Neural cell (in vitro differentiated cells): Measurements from ENCODE around the gene YBX2. TPM values are rescaled to one million over a fixed set of nuclear protein-coding genes. Genes with fewer than 3 reads are reported as not detected.

Experiments
- H2AFZ ChIP-seq: fragments of 200-600, 300-800 bp; sonication (generic), shearing (Covaris generic); 2 replicates; pipeline ENCODE4 v1.6.0; 2014; ENCODE audit warnings: low read depth, mild to moderate bottlenecking, antibody characterized with exemption, low read length, moderate library complexity
- H3F3A ChIP-seq: fragments of 200-600 bp; shearing (Covaris generic); 2 replicates; pipeline ENCODE4 v1.6.1; 2016; ENCODE audit warnings: mild to moderate bottlenecking, moderate library complexity, mixed read lengths, antibody characterized with exemption, low read length; ENCODE audit not compliant: insufficient read depth, poor library complexity, severe bottlenecking
- H3K27ac ChIP-seq: fragments of 200-600, 300-800 bp; sonication (generic), shearing (Covaris generic); 2 replicates; pipeline ENCODE4 v1.5.1; 2014; ENCODE audit warnings: mild to moderate bottlenecking, low read length, moderate library complexity
- H3K27me3 ChIP-seq: fragments of 300-800, 200-600 bp; sonication (generic), shearing (Covaris generic); 2 replicates; pipeline ENCODE4 v1.6.0; 2014; ENCODE audit warnings: mild to moderate bottlenecking, low read depth, low read length, moderate library complexity; ENCODE audit not compliant: insufficient read depth
- H3K36me3 ChIP-seq: fragments of 300-800, 200-600 bp; sonication (generic), shearing (Covaris generic); 2 replicates; pipeline ENCODE4 v1.5.1; 2014; ENCODE audit warnings: mild to moderate bottlenecking, antibody characterized with exemption, low read length, moderate library complexity; ENCODE audit not compliant: insufficient read depth
- H3K4me2 ChIP-seq: fragments of 300-800, 200-600 bp; sonication (generic), shearing (Covaris generic); 2 replicates; pipeline ENCODE4 v1.6.0; 2014; ENCODE audit warnings: mild to moderate bottlenecking, low read length
- H3K4me3 ChIP-seq: fragments of 300-800, 200-600 bp; sonication (generic), shearing (Covaris generic); 2 replicates; pipeline ENCODE4 v1.5.1; 2014; ENCODE audit warnings: mild to moderate bottlenecking, low read length, moderate library complexity
- H3K79me2 ChIP-seq: fragments of 200-600 bp; shearing (Covaris generic); replicated peaks from 2 replicates; pipeline ENCODE4 v1.6.0; 2014; ENCODE audit warnings: mild to moderate bottlenecking, low read length, moderate library complexity; ENCODE audit not compliant: insufficient read depth
- H3K9ac ChIP-seq: fragments of 300-800, 200-600 bp; sonication (generic), shearing (Covaris generic); 2 replicates; pipeline ENCODE4 v1.6.1; 2016; ENCODE audit warnings: mild to moderate bottlenecking, low read length, mixed read lengths
- H3K9me2 ChIP-seq: fragments of 200-600 bp; shearing (Covaris generic); 2 replicates; pipeline ENCODE4 v1.6.1; 2016; ENCODE audit warnings: mild to moderate bottlenecking, low read length, mixed read lengths; ENCODE audit not compliant: insufficient read depth
- H3K9me3 ChIP-seq: fragments of 200-600, 300-800 bp; sonication (generic), shearing (Covaris generic); 2 replicates; pipeline ENCODE4 v1.6.1; 2016; ENCODE audit warnings: mild to moderate bottlenecking, mixed run types, low read length, moderate library complexity, mixed read lengths
- H4K20me1 ChIP-seq: fragments of 200-600 bp; shearing (Covaris generic); 2 replicates; pipeline ENCODE4 v1.6.1; 2016; ENCODE audit warnings: mild to moderate bottlenecking, mixed run types; ENCODE audit not compliant: insufficient read depth
- CTCF ChIP-seq: fragments of 450-650 bp; IDR thresholded peaks from 2 replicates; pipeline ENCODE4 v1.5.1; 2014; ENCODE audit warnings: antibody characterized with exemption, mild to moderate bottlenecking, moderate library complexity; ENCODE audit not compliant: poor library complexity, severe bottlenecking
- EP300 ChIP-seq: fragments of 450-650 bp; conservative IDR thresholded peaks from 2 replicates; pipeline ENCODE4 v1.6.1; 2014; ENCODE audit warnings: antibody characterized with exemption, mild to moderate bottlenecking, moderate library complexity; ENCODE audit not compliant: poor library complexity, severe bottlenecking
- EZH2 ChIP-seq: fragments of 200-600, 300-800 bp; shearing (Covaris generic), sonication (generic); IDR thresholded peaks from 2 replicates; pipeline ENCODE4 v1.6.1; 2014; ENCODE audit warnings: antibody characterized with exemption, low read length, borderline replicate concordance, mild to moderate bottlenecking; ENCODE audit not compliant: insufficient read depth, poor library complexity, severe bottlenecking
- MXI1 ChIP-seq: fragments of 450-650 bp; conservative IDR thresholded peaks from 2 replicates; pipeline ENCODE4 v1.6.1; 2014; ENCODE audit warnings: antibody characterized with exemption, mild to moderate bottlenecking; ENCODE audit not compliant: poor library complexity, severe bottlenecking
- POLR2AphosphoS5 ChIP-seq: IDR thresholded peaks from 2 replicates; pipeline ENCODE4 v1.6.1; 2012
- RAD21 ChIP-seq: fragments of 450-650 bp; conservative IDR thresholded peaks from 2 replicates; pipeline ENCODE4 v1.6.1; 2014; ENCODE audit warnings: antibody characterized with exemption, mild to moderate bottlenecking, moderate library complexity
- REST ChIP-seq: IDR thresholded peaks from 2 replicates; pipeline ENCODE4 v1.6.1; 2012; ENCODE audit warnings: borderline replicate concordance
- SMC3 ChIP-seq: fragments of 450-650 bp; conservative IDR thresholded peaks from 2 replicates; pipeline ENCODE4 v1.6.1; 2014; ENCODE audit warnings: antibody characterized with exemption, mild to moderate bottlenecking, moderate library complexity; ENCODE audit not compliant: poor library complexity
- TAF1 ChIP-seq: IDR thresholded peaks from 2 replicates; pipeline ENCODE4 v1.6.1; 2012; ENCODE audit warnings: low read depth
- polyA plus RNA-seq: library from polyadenylated mRNA; depleted of rRNA; stranded (reverse); fragments of >200 nt; gene quantifications from 2 replicates; pipeline ENCODE4 v1.2.3, GENCODE V29; 2014

YBX2 gene
- polyA plus RNA-seq, 1 donor from 2014 or later: 2.1 TPM

- Histone ChIP-seq H2AFZ (peak overlapping the region; percentile 53), H3K36me3 (no peaks in the 10 kb centered on the region), H3K27ac (peak overlapping the region; percentile 87), H3K4me2 (peak overlapping the region; percentile 63), H3K4me3 (peak overlapping the region; percentile 83), H3F3A (no peaks in the 10 kb centered on the region), H3K79me2 (peaks cover 15% of the 10 kb centered on the region), H3K9me3 (no peaks in the 10 kb centered on the region), H3K9ac (peak overlapping the region; percentile 81), H3K27me3 (no peaks in the 10 kb centered on the region), H3K9me2 (no peaks in the 10 kb centered on the region), H4K20me1 (no peaks in the 10 kb centered on the region)
- no peak for TF ChIP-seq CTCF
- TF ChIP-seq SMC3: no peak
- TF ChIP-seq TAF1: no peak
- no peak for TF ChIP-seq REST
- no peak for TF ChIP-seq EZH2
- no peak for TF ChIP-seq RAD21
- TF ChIP-seq POLR2AphosphoS5: no peak
- no peak for TF ChIP-seq MXI1
- TF ChIP-seq EP300: no peak
Measured at GRCh38 chr17:7315570-7316235, 21.3 kb upstream of the YBX2 start.

- Histone ChIP-seq H3K27ac (peak within 1 kb of the TSS; percentile 87), H3K9me2 (no peaks in the 10 kb centered on the region)
Measured at GRCh38 chr17:7314719-7315569, 20.5 kb upstream of the YBX2 start, which contains the start of gene GPS2. GPS2 (minus strand) TSS chr17:7315360; CDS start chr17:7315052, 308 bp downstream.

More at GRCh38 chr17:7314719-7315569, 20.5 kb upstream of the YBX2 start, which contains the start of gene GPS2:
- no peaks in the 10 kb centered on the region for H3F3A ChIP-seq
- no peaks in the 10 kb centered on the region for H3K27me3 ChIP-seq
- no peaks in the 10 kb centered on the region for H3K9me3 ChIP-seq
- H4K20me1 ChIP-seq: no peaks in the 10 kb centered on the region
- peaks cover 22% of the 10 kb centered on the region for H3K79me2 ChIP-seq
- H2AFZ ChIP-seq: peak within 1 kb of the TSS; percentile 53
- H3K36me3 ChIP-seq: no peaks in the 10 kb centered on the region
- H3K4me2 ChIP-seq: peak within 1 kb of the TSS; percentile 95
- peak; percentile 86 for TF ChIP-seq MXI1
- TF ChIP-seq POLR2AphosphoS5: peak; percentile 92
- TF ChIP-seq SMC3: peak; percentile 23
- TF ChIP-seq REST: peak; percentile 33
- no peak for TF ChIP-seq EZH2
- TF ChIP-seq RAD21: no peak
- peak; percentile 68 for TF ChIP-seq EP300
- H3K9ac ChIP-seq: peak within 1 kb of the TSS; percentile 81
- peak within 1 kb of the TSS; percentile 83 for H3K4me3 ChIP-seq
